EH (cell line): ENCODE results near the gene NOTCH2.

Experiments
- DNase-seq: peaks from one replicate; pipeline ENCODE4 v3.0.0-alpha.2; 2015; ENCODE audit warnings: low read depth

NOTCH2 gene

DNA sequence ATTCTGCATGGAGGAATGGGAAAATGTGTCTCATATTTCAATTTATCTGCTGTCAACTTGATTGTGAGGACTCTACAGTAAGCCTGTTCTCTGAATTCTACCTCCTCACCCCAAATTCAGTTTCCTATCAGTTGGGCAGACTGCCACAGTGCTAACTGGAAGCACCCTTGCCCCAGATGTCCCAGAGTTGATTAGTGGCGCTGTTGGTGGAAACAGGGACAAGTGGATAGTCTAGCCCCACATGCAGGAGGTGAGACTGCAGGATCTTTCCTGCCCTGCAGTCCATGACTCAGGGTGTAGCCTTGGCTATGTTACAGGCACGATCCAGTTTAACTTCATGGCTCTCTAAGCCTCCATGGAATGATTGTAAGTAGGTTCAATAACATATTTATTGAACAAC lies 195.3 kb downstream of the NOTCH2 start:
- no peak for DNase-seq

DNA sequence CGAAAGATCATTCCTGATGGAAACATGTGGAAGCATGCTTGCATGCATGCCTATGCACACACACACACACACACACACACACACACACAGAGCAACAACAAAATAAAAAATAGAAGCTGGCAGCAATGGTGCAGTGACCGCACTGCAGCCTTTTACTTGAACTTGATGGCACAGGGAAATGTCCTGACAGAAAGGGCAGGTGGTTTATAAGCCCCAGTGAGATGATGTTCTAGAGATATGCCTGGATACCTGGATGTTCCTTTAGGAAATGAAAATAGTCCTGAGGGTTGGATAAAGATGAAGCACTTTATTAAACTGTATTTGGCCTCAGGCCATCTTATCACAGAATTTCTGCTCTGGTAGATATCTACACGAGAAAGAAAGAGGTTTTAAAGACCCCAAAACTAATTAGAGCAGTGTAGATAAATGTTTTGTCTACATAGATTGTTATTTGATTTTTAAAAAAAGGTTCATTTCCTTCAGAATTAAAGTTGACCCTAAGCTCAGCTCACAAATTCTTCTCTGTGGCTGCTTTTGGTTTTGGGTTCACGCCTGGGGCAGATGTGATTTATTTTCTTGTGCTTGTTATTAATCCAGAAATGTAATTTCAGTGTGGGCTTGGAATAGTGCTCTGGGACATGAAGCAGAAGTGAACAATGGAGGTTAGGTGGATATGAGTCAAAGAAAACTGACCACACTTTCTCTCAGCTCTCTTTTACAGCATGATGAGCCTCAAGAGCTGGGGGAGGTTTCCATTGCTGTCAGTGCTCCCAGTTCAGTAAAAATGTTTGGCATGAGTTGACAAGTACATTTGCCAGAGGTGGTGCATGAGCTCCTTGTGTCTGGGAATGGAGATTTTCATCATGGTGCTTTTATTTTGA lies 196.1 kb downstream of the NOTCH2 start:
- DNase-seq, result peak; percentile 90

DNA sequence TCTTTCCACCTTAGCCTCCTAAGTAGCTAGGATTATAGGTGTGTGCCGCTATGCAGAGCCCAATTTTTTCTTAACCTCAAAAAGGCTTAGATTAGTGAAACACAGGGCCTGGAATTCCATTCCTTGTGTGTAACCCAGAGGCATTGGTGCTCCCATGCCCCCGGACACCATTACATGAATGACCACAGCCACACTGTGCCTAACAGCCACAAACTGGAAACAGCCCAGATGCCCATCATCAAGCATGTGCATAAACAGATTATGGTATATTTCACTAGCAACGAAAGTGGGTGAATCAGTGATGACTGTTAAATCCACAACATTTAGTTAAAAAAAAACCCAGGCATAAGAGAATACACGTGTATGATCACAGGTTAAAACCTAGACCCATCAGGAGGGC lies 197.6 kb downstream of the NOTCH2 start:
- peak; percentile 28 for DNase-seq

DNA sequence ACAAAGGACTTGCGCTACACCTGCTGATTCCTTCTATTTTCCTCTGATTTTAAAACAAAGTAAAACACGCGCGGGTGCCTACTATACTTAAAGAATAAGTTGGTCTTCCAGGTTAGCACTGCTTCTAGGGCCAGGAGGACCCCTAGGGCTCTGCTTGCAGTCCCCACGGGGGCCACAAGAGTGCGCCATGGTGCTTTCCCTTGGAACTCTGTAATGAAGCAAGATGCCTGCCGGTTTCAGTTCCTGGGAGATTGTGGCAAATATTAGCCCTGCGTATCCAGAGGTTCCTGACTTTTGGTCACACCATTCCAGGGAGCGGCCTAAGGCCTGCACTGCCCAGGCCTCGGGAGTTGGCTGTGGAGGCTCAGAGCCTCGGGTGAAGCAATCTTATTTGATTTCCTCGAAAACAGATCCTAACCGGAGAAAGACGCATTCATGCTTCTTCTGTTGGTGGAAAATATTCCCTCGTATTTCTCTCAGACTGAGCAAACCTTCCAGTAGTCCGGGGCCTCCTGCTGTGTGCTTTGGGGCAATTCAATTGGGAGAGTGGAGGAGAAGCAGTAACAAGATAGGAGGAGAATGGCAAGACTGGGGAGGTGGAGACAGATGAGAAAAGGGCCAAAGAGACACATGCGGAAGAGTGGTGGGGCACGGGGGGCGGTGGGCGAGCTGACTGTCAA lies 198.4 kb downstream of the NOTCH2 start:
- DNase-seq, result peak; percentile 78

DNA sequence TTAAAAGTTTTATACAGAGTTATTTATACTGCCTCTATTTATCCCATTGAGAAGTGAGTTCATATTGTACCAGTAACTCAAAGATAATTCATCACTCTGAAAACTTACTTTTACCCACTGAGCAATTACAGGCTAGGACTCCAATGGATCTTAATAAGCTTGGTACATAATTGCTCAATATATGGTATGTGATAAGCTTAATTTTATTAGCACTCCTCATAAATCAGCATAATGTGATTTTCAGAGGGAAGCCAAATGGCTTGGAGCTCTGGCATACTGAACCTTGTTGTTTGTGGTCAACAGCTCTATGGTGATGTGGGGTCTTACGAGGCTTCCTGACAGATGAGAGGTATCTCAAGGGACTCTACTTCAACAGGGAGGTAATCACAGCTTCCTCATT lies 199.5 kb downstream of the NOTCH2 start:
- DNase-seq, result no peak

DNA sequence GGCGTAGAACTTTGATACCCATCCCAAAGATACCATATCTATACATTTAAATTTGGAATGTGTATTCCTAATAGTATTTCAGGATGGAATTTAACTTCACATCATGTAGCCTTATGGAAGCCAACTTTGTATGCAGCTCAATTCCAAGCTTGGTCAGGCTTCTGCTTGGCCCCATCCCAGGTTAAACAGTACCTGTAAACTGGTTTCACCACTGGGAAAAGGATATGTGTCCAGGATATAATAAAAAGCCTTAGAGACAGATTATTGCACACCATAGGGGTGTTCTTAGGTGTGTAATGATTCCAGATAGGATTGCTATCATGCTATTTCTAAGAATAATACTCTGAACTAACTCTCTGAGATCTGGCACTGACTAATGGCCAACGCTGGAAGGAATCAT lies 201.3 kb downstream of the NOTCH2 start:
- DNase-seq, result no peak

DNA sequence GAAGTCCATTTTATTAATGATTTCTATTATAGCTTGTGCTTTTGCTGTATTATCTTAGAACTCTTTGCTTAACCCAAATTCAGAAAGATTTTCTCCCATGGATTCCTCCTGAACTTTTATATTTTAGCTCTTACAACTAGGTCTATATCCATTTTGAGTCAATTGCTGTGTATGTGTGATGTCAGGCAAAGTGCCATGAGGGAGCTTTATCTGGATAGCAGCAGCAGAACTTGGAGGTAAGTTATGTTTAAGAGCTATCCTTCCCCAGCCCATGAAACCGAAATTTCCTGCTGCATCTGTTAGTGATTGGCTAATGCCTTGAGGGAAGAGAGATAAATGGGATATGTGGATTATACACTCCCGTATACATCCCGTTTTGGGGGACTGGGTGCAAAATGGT lies 203.0 kb downstream of the NOTCH2 start:
- DNase-seq, result no peak

DNA sequence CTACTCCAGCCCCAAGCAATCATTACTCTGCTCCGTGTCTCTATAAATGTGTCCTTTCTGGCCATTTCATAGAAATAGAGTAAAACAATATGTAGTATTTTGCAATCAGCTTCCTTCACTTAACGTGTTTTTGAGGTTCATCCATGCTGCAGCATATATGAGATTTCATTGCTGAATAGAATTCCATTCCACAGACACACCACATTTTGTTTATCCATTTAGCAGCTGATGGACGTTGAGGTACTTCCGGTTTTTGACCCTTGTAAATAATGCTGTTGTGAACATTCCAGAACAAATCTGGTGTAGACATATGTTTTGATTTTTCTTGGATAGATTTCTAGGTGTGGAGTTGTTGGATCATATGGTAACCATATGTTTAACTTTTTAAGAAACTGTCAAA lies 203.8 kb downstream of the NOTCH2 start:
- DNase-seq, result peak; percentile 79

DNA sequence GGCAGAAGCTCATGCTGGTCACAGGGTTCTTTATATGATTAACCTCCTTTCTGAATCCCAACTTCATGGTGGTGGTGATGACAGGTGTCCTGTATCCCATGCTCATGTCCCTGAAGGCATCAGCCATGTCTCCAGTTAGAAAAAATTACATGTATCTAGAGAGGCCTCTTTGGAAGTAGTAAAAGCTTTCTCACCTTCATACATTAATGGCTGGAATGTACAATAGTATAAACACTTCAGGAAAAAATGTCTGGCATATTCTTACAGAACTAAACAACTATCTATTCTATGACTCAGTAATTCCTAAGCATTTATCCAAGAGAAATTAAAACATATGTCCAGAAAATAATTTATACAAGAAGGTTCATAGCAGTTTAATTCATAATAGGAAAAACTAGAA lies 207.2 kb downstream of the NOTCH2 start:
- DNase-seq, result peak; percentile 59
